Sigmoid colon (tissue), 4 donors: ENCODE measurements around the gene HIVEP2.
A peak's percentile ranks its signal among the peaks of the same experiment; 100 is the strongest.

Experiments used
- CTCF ChIP-seq, 4 experiments: fragments of 450-650 bp in 3 of 4; fragments of 200-600 bp in 1 of 4; IDR thresholded peaks; one replicate each; pipeline ENCODE4 v1.5.1; 2016 to 2019; ENCODE audit warnings: antibody characterized with exemption in 4 of 4, mild to moderate bottlenecking in 3 of 4, moderate library complexity in 2 of 4
- EP300 ChIP-seq, 4 donors: sonication (generic); formaldehyde crosslinking; IDR thresholded peaks; one replicate each; pipeline ENCODE4 v1.6.1; 2017; ENCODE audit warnings: antibody characterized with exemption in 4 of 4
- POLR2A ChIP-seq, 2 donors: fragments of 450-650 bp; IDR thresholded peaks; one replicate each; pipeline ENCODE4 v1.6.1; 2016; ENCODE audit warnings: antibody characterized with exemption in 2 of 2, mild to moderate bottlenecking in 2 of 2, moderate library complexity in 2 of 2
- POLR2AphosphoS5 ChIP-seq, 4 donors: sonication (generic); formaldehyde crosslinking; IDR thresholded peaks; one replicate each; pipeline ENCODE4 v1.6.1; 2017; ENCODE audit warnings: antibody characterized with exemption in 4 of 4

GRCh38 chr6:142827369-142827768 is 117.6 kb downstream of the HIVEP2 start:
- no peak for TF ChIP-seq POLR2A (IDR thresholded peaks at IDR 0.05)
- no peak for TF ChIP-seq CTCF (IDR thresholded peaks at IDR 0.05)
- TF ChIP-seq POLR2AphosphoS5 (IDR thresholded peaks at IDR 0.05) = peak in 2 of 4 donors; percentile 30 to 53
- TF ChIP-seq EP300 (IDR thresholded peaks at IDR 0.05) = no peak
